Stomach (tissue), 9 donors: ENCODE data around the gene PLXNB2. TPM values are rescaled to one million over a fixed set of nuclear protein-coding genes. Genes with fewer than 3 reads are reported as not detected.

Experiments
- DNase-seq, 2 donors: peaks; one replicate each; pipeline versions ENCODE4 v3.0.0 to v3.0.0-alpha.2; 2013 to 2019
- H3K27ac ChIP-seq, 5 donors: fragments of 200-600 bp in 4 of 5; sonication (generic) in 4 of 5; one replicate each; pipeline ENCODE4 v1.5.1; 2013 to 2019; ENCODE audit warnings: mild to moderate bottlenecking in 1 of 5, moderate library complexity in 1 of 5
- H3K27me3 ChIP-seq, 3 donors: fragments of 200-600 bp; sonication (generic); one replicate each; pipeline ENCODE4 v1.5.1; 2017 to 2019; ENCODE audit warnings: mixed run types in 1 of 3
- H3K36me3 ChIP-seq, 4 donors: fragments of 200-600 bp; sonication (generic); 1 replicate in 3 of 4; 2 replicates in 1 of 4; pipeline ENCODE4 v1.5.1; 2016 to 2019
- H3K4me1 ChIP-seq, 4 donors: fragments of 200-600 bp; sonication (generic); one replicate each; pipeline ENCODE4 v1.5.1; 2016 to 2019
- H3K4me3 ChIP-seq, 4 donors: fragments of 200-600 bp; sonication (generic) in 3 of 4; one replicate each; pipeline ENCODE4 v1.5.1; 2016 to 2019; ENCODE audit warnings: mild to moderate bottlenecking in 1 of 4
- H3K9me3 ChIP-seq, 4 donors: fragments of 200-600 bp; sonication (generic); one replicate each; pipeline ENCODE4 v1.5.1; 2016 to 2019
- CTCF ChIP-seq, 7 experiments: fragments of 450-650 bp in 4 of 7; fragments of 200-600 bp in 3 of 7; sonication (generic) in 3 of 7; IDR thresholded peaks; one replicate each; pipeline ENCODE4 v1.5.1; 2016 to 2019; ENCODE audit warnings: antibody characterized with exemption in 7 of 7, control low read depth in 2 of 7, mild to moderate bottlenecking in 1 of 7
- EP300 ChIP-seq: sonication (generic); formaldehyde crosslinking; IDR thresholded peaks from one replicate; pipeline ENCODE4 v1.6.1; 2017; ENCODE audit warnings: antibody characterized with exemption
- POLR2A ChIP-seq, 4 donors: fragments of 450-650 bp; IDR thresholded peaks; one replicate each; pipeline ENCODE4 v1.6.1; 2016; ENCODE audit warnings: antibody characterized with exemption in 4 of 4, control low read depth in 2 of 4, mild to moderate bottlenecking in 1 of 4, moderate library complexity in 1 of 4
- POLR2AphosphoS5 ChIP-seq, 3 donors: sonication (generic); formaldehyde crosslinking; IDR thresholded peaks; one replicate each; pipeline ENCODE4 v1.6.1; 2016; ENCODE audit warnings: antibody characterized with exemption in 3 of 3
- WGBS, 5 donors: extraction: QIAGEN DNeasy Blood & Tissue Kit in 3 of 5; methylation state at CpG; one replicate each; pipeline versions ENCODE4 v1.1.5 to v1.1.7; 2013 to 2018; 5-methylcytosine and 5-hydroxymethylcytosine counted together
- intact Hi-C: fragments of 100-400 bp; cut with DNase I; formaldehyde crosslinking; loops from one replicate; pipeline ENCODE4 v1.15.1; 2023; ENCODE audit warnings: low total_unique reads
- polyA plus RNA-seq, 3 donors: library from polyadenylated mRNA; stranded (reverse); fragments of 200-250 nt; gene quantifications; one replicate each; pipeline ENCODE4 v1.2.3, GENCODE V29; 2013
- total RNA-seq, 5 donors: library from RNA; depleted of rRNA; stranded (reverse); fragments of >200 nt; gene quantifications; one replicate each; pipeline versions ENCODE4 v1.1.0 to v1.2.3, GENCODE V29; 2014 to 2016
- donor health status: healthy with polysubstance abuse.
- donor health status: Bipolar disorder and iron deficiency.
- donor health status: healthy.

The PLXNB2 gene
- total and polyA plus RNA-seq, 8 donors = 50.3 to 648 (median 269) TPM

- H3K4me1 ChIP-seq = peaks cover 70 to 91% (median 84%) of the 10 kb centered on the region in 4 donors
- H3K27me3 ChIP-seq = no peaks in the 10 kb centered on the region
- peaks cover 70 to 87% (median 80%) of the 10 kb centered on the region in 4 donors for H3K36me3 ChIP-seq
- no peak for DNase-seq
- no peak overlapping the region for H3K4me3 ChIP-seq
- no peaks in the 10 kb centered on the region for H3K9me3 ChIP-seq
- WGBS, 5 donors = 90 to 94% (median 93%) methylated on average over 16 to 31 of the region's 31 CpGs
- intact Hi-C loops = no loop called here
- TF ChIP-seq POLR2AphosphoS5 (IDR thresholded peaks at IDR 0.05) (no peak), POLR2A (IDR thresholded peaks at IDR 0.05) (no peak), CTCF (IDR thresholded peaks at IDR 0.05) (no peak), EP300 (no peak)
- peak overlapping the region; percentile 87 to 95 (median 94) for H3K27ac ChIP-seq
Measured at GRCh38 chr22:50287731-50288130, 19.7 kb downstream of the PLXNB2 start.

GRCh38 chr22:50286701-50287318 lies 20.6 kb downstream of the PLXNB2 start:
- no peaks in the 10 kb centered on the region for H3K27me3 ChIP-seq
- no peak for DNase-seq
- H3K4me1 ChIP-seq = peaks cover 68 to 91% (median 83%) of the 10 kb centered on the region in 4 donors
- no peaks in the 10 kb centered on the region for H3K9me3 ChIP-seq
- H3K36me3 ChIP-seq = peaks cover 79 to 96% (median 89%) of the 10 kb centered on the region in 4 donors
- peak overlapping the region; percentile 87 to 95 (median 94) for H3K27ac ChIP-seq
- no peak overlapping the region for H3K4me3 ChIP-seq
- intact Hi-C loops = no loop called here
- TF ChIP-seq CTCF (IDR thresholded peaks at IDR 0.05) = no peak
- TF ChIP-seq POLR2AphosphoS5 (IDR thresholded peaks at IDR 0.05) = no peak
- TF ChIP-seq EP300 = no peak
- no peak for TF ChIP-seq POLR2A (IDR thresholded peaks at IDR 0.05)
- 63 to 76% (median 74%) methylated on average over 18 to 40 of the region's 40 CpGs for WGBS, 5 donors

DNA sequence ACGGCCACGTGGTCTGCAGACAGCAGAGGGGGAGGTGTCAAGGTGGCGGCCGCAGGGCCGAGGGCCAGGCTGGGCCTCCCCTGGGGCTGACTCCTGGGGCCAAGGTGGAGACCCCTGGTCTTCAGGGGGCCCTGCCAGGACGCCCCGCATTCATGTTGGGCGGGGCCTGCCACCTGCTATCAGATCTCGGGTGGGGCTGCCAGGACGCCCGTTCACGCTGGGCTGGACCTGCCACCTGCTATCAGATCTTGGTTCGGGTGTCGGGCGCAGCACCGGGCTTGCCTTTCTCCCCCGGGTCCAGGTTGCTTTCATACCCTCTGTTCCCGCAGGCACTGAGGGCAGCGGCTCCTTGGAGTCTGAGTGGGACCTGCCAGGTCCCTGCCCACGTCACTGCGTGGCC lies 21.2 kb downstream of the PLXNB2 start:
- intact Hi-C loops = no loop called here
- Histone ChIP-seq H3K36me3 (peaks cover 85 to 96% (median 91%) of the 10 kb centered on the region in 4 donors), H3K27me3 (no peaks in the 10 kb centered on the region), H3K4me3 (no peak overlapping the region), H3K4me1 (peaks cover 68 to 91% (median 83%) of the 10 kb centered on the region in 4 donors), H3K9me3 (no peaks in the 10 kb centered on the region), H3K27ac (peak overlapping the region; percentile 87 to 95 (median 94))
- DNase-seq = peak in 1 of 2 donors; percentile 68
- TF ChIP-seq POLR2AphosphoS5 (IDR thresholded peaks at IDR 0.05) (no peak), POLR2A (IDR thresholded peaks at IDR 0.05) (no peak), EP300 (no peak), CTCF (IDR thresholded peaks at IDR 0.05) (no peak)
- WGBS, 5 donors = 49 to 72% (median 62%) methylated on average over 5 to 21 of the region's 21 CpGs

DNA sequence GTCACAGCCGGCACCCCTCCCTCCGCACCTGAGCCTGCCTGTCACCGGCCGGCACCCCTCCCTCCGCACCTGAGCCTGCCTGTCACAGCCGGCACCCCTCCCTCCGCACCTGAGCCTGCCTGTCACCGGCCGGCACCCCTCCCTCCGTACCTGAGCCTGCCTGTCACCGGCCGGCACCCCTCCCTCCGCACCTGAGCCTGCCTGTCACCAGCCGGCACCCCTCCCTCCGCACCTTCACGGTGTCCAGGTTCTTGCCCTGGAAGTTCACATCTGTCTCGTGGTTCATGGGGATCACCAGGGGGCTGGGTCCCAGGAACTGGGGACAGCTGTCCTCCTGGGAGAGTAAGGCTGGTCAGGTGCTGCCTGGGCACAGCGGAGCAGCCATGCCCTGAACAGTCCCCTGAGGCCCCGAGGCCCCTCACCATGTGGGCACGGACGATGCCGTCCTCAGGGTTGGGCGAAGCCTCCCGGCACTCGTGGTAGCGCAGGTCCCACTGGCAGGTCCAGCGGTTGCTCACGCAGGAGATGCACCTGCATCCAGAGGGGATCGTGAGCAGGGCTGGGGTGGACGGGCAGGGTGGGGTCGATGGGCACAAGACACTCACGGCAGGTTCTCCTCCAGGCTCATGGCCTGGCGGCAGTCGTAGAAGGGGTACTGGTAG lies 21.7 kb downstream of the PLXNB2 start:
- no peaks in the 10 kb centered on the region for H3K27me3 ChIP-seq
- no peak overlapping the region for H3K4me3 ChIP-seq
- H3K4me1 ChIP-seq = peaks cover 68 to 91% (median 82%) of the 10 kb centered on the region in 4 donors
- H3K27ac ChIP-seq = peak overlapping the region; percentile 87 to 95 (median 94)
- no peaks in the 10 kb centered on the region for H3K9me3 ChIP-seq
- peaks cover 85 to 96% (median 93%) of the 10 kb centered on the region in 4 donors for H3K36me3 ChIP-seq
- intact Hi-C loops = no loop called here
- peak in 1 of 2 donors; percentile 70 for DNase-seq
- 59 to 91% (median 71%) methylated on average over 18 to 29 of the region's 34 CpGs for WGBS, 5 donors
- TF ChIP-seq POLR2AphosphoS5 (IDR thresholded peaks at IDR 0.05) (peak in 1 of 3 donors; percentile 5), EP300 (no peak), POLR2A (IDR thresholded peaks at IDR 0.05) (no peak), CTCF (IDR thresholded peaks at IDR 0.05) (no peak)
